ENCODE measurements around the gene ASB5. TPM values are rescaled to one million over a fixed set of nuclear protein-coding genes. Genes with fewer than 3 reads are reported as not detected.
A peak's percentile ranks its signal among the peaks of the same experiment; 100 is the strongest.
"Not testable (repeated sequence)": the region's sequence is repeated elsewhere in the genome, so short reads cannot be mapped to it uniquely, and the experiment has no call there.

The ASB5 gene
- total RNA-seq, 2 donors from 2014 or later: not detected

GRCh38 chr4:176229645-176230044 is 39.4 kb downstream of the ASB5 start:
- ATAC-seq: no peak
- Mint-ChIP-seq H3K4me1 (ENCODE audit: low read depth in 2 of 2) (no peaks in the 10 kb centered on the region), H3K36me3 (no peaks in the 10 kb centered on the region), H3K9me3 (no peaks in the 10 kb centered on the region), H3K4me3 (no peak overlapping the region), H3K27ac (no peak overlapping the region), H3K27me3 (peaks cover 9 to 23% of the 10 kb centered on the region in 2 donors)
- no peak for DNase-seq (ENCODE audit: low spot score)

- Mint-ChIP-seq H3K36me3 (no peaks in the 10 kb centered on the region), H3K27me3 (peaks cover 6 to 8% of the 10 kb centered on the region in 2 donors), H3K27ac (no peak overlapping the region), H3K4me1 (ENCODE audit: low read depth in 2 of 2) (no peaks in the 10 kb centered on the region), H3K4me3 (no peak overlapping the region), H3K9me3 (no peaks in the 10 kb centered on the region)
- no peak for DNase-seq (ENCODE audit: low spot score)
- ATAC-seq: no peak
These were observed 42.3 kb downstream of the ASB5 start for GRCh38 chr4:176226736-176227135.

- no peaks in the 10 kb centered on the region for H3K4me1 Mint-ChIP-seq (ENCODE audit: low read depth in 2 of 2)
- DNase-seq (ENCODE audit: low spot score) (no peak), ATAC-seq (no peak)
- H3K27me3 Mint-ChIP-seq: no peaks in the 10 kb centered on the region
- no peaks in the 10 kb centered on the region for H3K36me3 Mint-ChIP-seq
- no peaks in the 10 kb centered on the region for H3K9me3 Mint-ChIP-seq
- H3K27ac Mint-ChIP-seq: no peak overlapping the region
- no peak overlapping the region for H3K4me3 Mint-ChIP-seq
These were observed 45.5 kb downstream of the ASB5 start for GRCh38 chr4:176223561-176223960.

GRCh38 chr4:176222149-176222548 is 46.9 kb downstream of the ASB5 start:
- no peaks in the 10 kb centered on the region for H3K9me3 Mint-ChIP-seq
- no peaks in the 10 kb centered on the region for H3K4me1 Mint-ChIP-seq (ENCODE audit: low read depth in 2 of 2)
- no peaks in the 10 kb centered on the region for H3K27me3 Mint-ChIP-seq
- DNase-seq (ENCODE audit: low spot score): no peak
- no peak for ATAC-seq
- no peaks in the 10 kb centered on the region for H3K36me3 Mint-ChIP-seq
- H3K27ac Mint-ChIP-seq: no peak overlapping the region
- H3K4me3 Mint-ChIP-seq: no peak overlapping the region

- ATAC-seq (no peak), DNase-seq (ENCODE audit: low spot score) (no peak)
- Mint-ChIP-seq H3K9me3 (no peaks in the 10 kb centered on the region), H3K27me3 (peaks cover 1 to 10% of the 10 kb centered on the region in 2 donors), H3K4me1 (ENCODE audit: low read depth in 2 of 2) (no peaks in the 10 kb centered on the region), H3K36me3 (no peaks in the 10 kb centered on the region), H3K4me3 (no peak overlapping the region), H3K27ac (no peak overlapping the region)
These were observed 51.5 kb downstream of the ASB5 start for GRCh38 chr4:176217510-176217909.

- H3K27me3 Mint-ChIP-seq: peaks cover 17 to 26% of the 10 kb centered on the region in 2 donors
- ATAC-seq; H3K4me3 Mint-ChIP-seq; H3K36me3 Mint-ChIP-seq; DNase-seq (ENCODE audit: low spot score); H3K9me3 Mint-ChIP-seq; H3K4me1 Mint-ChIP-seq (ENCODE audit: low read depth in 2 of 2); H3K27ac Mint-ChIP-seq: not testable (repeated sequence)
These were observed 56.7 kb downstream of the ASB5 start for GRCh38 chr4:176212351-176212750.

- peaks cover 30 to 33% of the 10 kb centered on the region in 2 donors for H3K27me3 Mint-ChIP-seq
- H3K9me3 Mint-ChIP-seq: peaks cover 3% of the 10 kb centered on the region
- DNase-seq (ENCODE audit: low spot score): no peak
- H3K4me1 Mint-ChIP-seq (ENCODE audit: low read depth in 2 of 2): no peaks in the 10 kb centered on the region
- no peak overlapping the region for H3K27ac Mint-ChIP-seq
- ATAC-seq: no peak
- H3K36me3 Mint-ChIP-seq: no peaks in the 10 kb centered on the region
- no peak overlapping the region for H3K4me3 Mint-ChIP-seq
These were observed 58.3 kb downstream of the ASB5 start for GRCh38 chr4:176210579-176211296.

GRCh38 chr4:176210101-176210500 is 58.9 kb downstream of the ASB5 start:
- no peak for DNase-seq (ENCODE audit: low spot score)
- no peaks in the 10 kb centered on the region for H3K4me1 Mint-ChIP-seq (ENCODE audit: low read depth in 2 of 2)
- H3K27me3 Mint-ChIP-seq: peaks cover 36 to 40% of the 10 kb centered on the region in 2 donors
- H3K9me3 Mint-ChIP-seq: peaks cover 3% of the 10 kb centered on the region
- no peaks in the 10 kb centered on the region for H3K36me3 Mint-ChIP-seq
- H3K27ac Mint-ChIP-seq: no peak overlapping the region
- no peak overlapping the region for H3K4me3 Mint-ChIP-seq
- ATAC-seq: no peak

- Mint-ChIP-seq H3K27me3 (peaks cover 37 to 43% of the 10 kb centered on the region in 2 donors), H3K36me3 (no peaks in the 10 kb centered on the region), H3K9me3 (peaks cover 3% of the 10 kb centered on the region), H3K4me3 (no peak overlapping the region), H3K27ac (no peak overlapping the region), H3K4me1 (ENCODE audit: low read depth in 2 of 2) (no peaks in the 10 kb centered on the region)
- no peak for ATAC-seq
- DNase-seq (ENCODE audit: low spot score): no peak
These were observed 59.5 kb downstream of the ASB5 start for GRCh38 chr4:176209535-176209934.

GRCh38 chr4:176207839-176208238 is 61.2 kb downstream of the ASB5 start:
- Mint-ChIP-seq H3K4me3 (no peak overlapping the region), H3K9me3 (peaks cover 3% of the 10 kb centered on the region), H3K4me1 (ENCODE audit: low read depth in 2 of 2) (no peaks in the 10 kb centered on the region), H3K27ac (no peak overlapping the region), H3K36me3 (no peaks in the 10 kb centered on the region), H3K27me3 (peaks cover 39 to 51% of the 10 kb centered on the region in 2 donors)
- ATAC-seq (no peak), DNase-seq (ENCODE audit: low spot score) (no peak)

GRCh38 chr4:176205299-176205698 is 63.7 kb downstream of the ASB5 start:
- Mint-ChIP-seq H3K27me3 (peaks cover 34 to 38% of the 10 kb centered on the region in 2 donors), H3K36me3 (no peaks in the 10 kb centered on the region), H3K9me3 (peaks cover 3% of the 10 kb centered on the region), H3K4me1 (ENCODE audit: low read depth in 2 of 2) (no peaks in the 10 kb centered on the region), H3K27ac (no peak overlapping the region), H3K4me3 (no peak overlapping the region)
- no peak for ATAC-seq
- no peak for DNase-seq (ENCODE audit: low spot score)

GRCh38 chr4:176198316-176198903 is 70.6 kb downstream of the ASB5 start:
- Mint-ChIP-seq H3K4me1 (ENCODE audit: low read depth in 2 of 2) (peaks cover 9 to 14% of the 10 kb centered on the region in 2 donors), H3K36me3 (no peaks in the 10 kb centered on the region), H3K27me3 (peaks cover 2 to 27% of the 10 kb centered on the region in 2 donors), H3K4me3 (no peak overlapping the region), H3K27ac (no peak overlapping the region), H3K9me3 (no peaks in the 10 kb centered on the region)
- ATAC-seq (no peak), DNase-seq (ENCODE audit: low spot score) (no peak)

GRCh38 chr4:176195184-176195978 is 73.6 kb downstream of the ASB5 start, which contains the start of gene SPATA4:
TSS of gene SPATA4 (minus strand) at chr4:176195585. CDS start at chr4:176195562, 23 bp downstream.
- no peaks in the 10 kb centered on the region for H3K9me3 Mint-ChIP-seq
- ATAC-seq (peak; percentile 97 to 98), DNase-seq (ENCODE audit: low spot score) (peak; percentile 97)
- H3K27ac Mint-ChIP-seq: peak within 1 kb of the TSS; percentile 82 to 83
- peaks cover 9 to 14% of the 10 kb centered on the region in 2 donors for H3K4me1 Mint-ChIP-seq (ENCODE audit: low read depth in 2 of 2)
- H3K36me3 Mint-ChIP-seq: no peaks in the 10 kb centered on the region
- peaks cover 8 to 32% of the 10 kb centered on the region in 2 donors for H3K27me3 Mint-ChIP-seq
- peak within 1 kb of the TSS; percentile 80 for H3K4me3 Mint-ChIP-seq

- Mint-ChIP-seq H3K9me3 (no peaks in the 10 kb centered on the region), H3K27ac (no peak overlapping the region), H3K27me3 (peaks cover 16 to 35% of the 10 kb centered on the region in 2 donors), H3K4me1 (ENCODE audit: low read depth in 2 of 2) (peaks cover 9 to 14% of the 10 kb centered on the region in 2 donors), H3K36me3 (no peaks in the 10 kb centered on the region), H3K4me3 (no peak overlapping the region)
- DNase-seq (ENCODE audit: low spot score): no peak
- ATAC-seq: peak in 1 of 2 donors; percentile 39
These were observed 75.1 kb downstream of the ASB5 start for GRCh38 chr4:176193938-176194337.

All from natural killer cell treated with Interleukin-12 subunit alpha and Interleukin-12 subunit beta and Interleukin-15 and Interleukin-18, amount 100 ng/mL, for 72 hours (primary cell).